Stomach smooth muscle (tissue), 2 donors: ENCODE measurements around the gene SH3D19.
A peak's percentile ranks its signal among the peaks of the same experiment; 100 is the strongest.

ENCODE experiments used
- H3K27ac ChIP-seq: one replicate; pipeline ENCODE4 v1.7.0; 2013; ENCODE audit warnings: mild to moderate bottlenecking, low read length, inconsistent platforms
- H3K27me3 ChIP-seq, 2 donors: one replicate each; pipeline ENCODE4 v1.7.0; 2013; ENCODE audit warnings: low read length in 2 of 2; ENCODE audit not compliant: insufficient read depth in 2 of 2, control insufficient read depth in 1 of 2
- H3K36me3 ChIP-seq, 2 donors: one replicate each; pipeline ENCODE4 v1.7.0; 2013; ENCODE audit warnings: low read length in 2 of 2; ENCODE audit not compliant: control insufficient read depth in 2 of 2, insufficient read depth in 2 of 2
- H3K4me1 ChIP-seq: one replicate; pipeline ENCODE4 v1.7.0; 2013; ENCODE audit warnings: low read length; ENCODE audit not compliant: control insufficient read depth, insufficient read depth
- H3K4me3 ChIP-seq, 2 donors: one replicate each; pipeline ENCODE4 v1.7.0; 2013; ENCODE audit warnings: low read length in 2 of 2
- H3K9ac ChIP-seq, 2 donors: one replicate each; pipeline ENCODE4 v1.7.0; 2013; ENCODE audit warnings: low read length in 2 of 2, mild to moderate bottlenecking in 1 of 2
- H3K9me3 ChIP-seq, 2 donors: one replicate each; pipeline ENCODE4 v1.7.0; 2013; ENCODE audit warnings: low read length in 2 of 2; ENCODE audit not compliant: control insufficient read depth in 2 of 2
- donor health status: healthy.
- donor health status: Pancreatic carcinoma.

Gene SH3D19

GRCh38 chr4:151215295-151215694, 110.1 kb downstream of the SH3D19 start:
- H3K9me3 ChIP-seq = no peaks in the 10 kb centered on the region
- no peak overlapping the region for H3K27ac ChIP-seq

GRCh38 chr4:151207868-151208267, 117.5 kb downstream of the SH3D19 start:
- H3K27me3 ChIP-seq = no peaks in the 10 kb centered on the region
- H3K9me3 ChIP-seq = no peaks in the 10 kb centered on the region
- H3K4me1 ChIP-seq = peaks cover 4% of the 10 kb centered on the region
- H3K36me3 ChIP-seq = peaks cover 0 to 2% of the 10 kb centered on the region in 2 donors
- no peak overlapping the region for H3K4me3 ChIP-seq
- H3K27ac ChIP-seq = no peak overlapping the region
- no peak overlapping the region for H3K9ac ChIP-seq

More at GRCh38 chr4:151215295-151215694, 110.1 kb downstream of the SH3D19 start:
- Histone ChIP-seq H3K4me1 (no peaks in the 10 kb centered on the region), H3K4me3 (no peak overlapping the region), H3K9ac (no peak overlapping the region), H3K36me3 (peaks cover 0 to 3% of the 10 kb centered on the region in 2 donors), H3K27me3 (no peaks in the 10 kb centered on the region)

- Histone ChIP-seq H3K4me1 (peaks cover 5% of the 10 kb centered on the region), H3K36me3 (no peaks in the 10 kb centered on the region), H3K27me3 (no peaks in the 10 kb centered on the region), H3K9ac (no peak overlapping the region), H3K27ac (no peak overlapping the region), H3K4me3 (no peak overlapping the region), H3K9me3 (no peaks in the 10 kb centered on the region)
These were observed 118.2 kb downstream of the SH3D19 start for GRCh38 chr4:151207186-151207585.

- H3K27ac ChIP-seq = no peak overlapping the region
- H3K36me3 ChIP-seq = no peaks in the 10 kb centered on the region
- no peak overlapping the region for H3K9ac ChIP-seq
- no peaks in the 10 kb centered on the region for H3K9me3 ChIP-seq
- H3K27me3 ChIP-seq = no peaks in the 10 kb centered on the region
- peaks cover 5% of the 10 kb centered on the region for H3K4me1 ChIP-seq
- H3K4me3 ChIP-seq = no peak overlapping the region
These were observed 119.0 kb downstream of the SH3D19 start for GRCh38 chr4:151206241-151207005.

- H3K4me1 ChIP-seq = peaks cover 5% of the 10 kb centered on the region
- no peaks in the 10 kb centered on the region for H3K27me3 ChIP-seq
- no peak overlapping the region for H3K9ac ChIP-seq
- no peak overlapping the region for H3K27ac ChIP-seq
- no peak overlapping the region for H3K4me3 ChIP-seq
- H3K9me3 ChIP-seq = no peaks in the 10 kb centered on the region
- H3K36me3 ChIP-seq = no peaks in the 10 kb centered on the region
These were observed 119.7 kb downstream of the SH3D19 start for GRCh38 chr4:151205722-151206121.

- H3K4me3 ChIP-seq = no peak overlapping the region
- no peak overlapping the region for H3K9ac ChIP-seq
- peaks cover 5% of the 10 kb centered on the region for H3K4me1 ChIP-seq
- no peaks in the 10 kb centered on the region for H3K9me3 ChIP-seq
- H3K36me3 ChIP-seq = no peaks in the 10 kb centered on the region
- no peak overlapping the region for H3K27ac ChIP-seq
- no peaks in the 10 kb centered on the region for H3K27me3 ChIP-seq
These were observed 120.4 kb downstream of the SH3D19 start for GRCh38 chr4:151204925-151205524.

DNA sequence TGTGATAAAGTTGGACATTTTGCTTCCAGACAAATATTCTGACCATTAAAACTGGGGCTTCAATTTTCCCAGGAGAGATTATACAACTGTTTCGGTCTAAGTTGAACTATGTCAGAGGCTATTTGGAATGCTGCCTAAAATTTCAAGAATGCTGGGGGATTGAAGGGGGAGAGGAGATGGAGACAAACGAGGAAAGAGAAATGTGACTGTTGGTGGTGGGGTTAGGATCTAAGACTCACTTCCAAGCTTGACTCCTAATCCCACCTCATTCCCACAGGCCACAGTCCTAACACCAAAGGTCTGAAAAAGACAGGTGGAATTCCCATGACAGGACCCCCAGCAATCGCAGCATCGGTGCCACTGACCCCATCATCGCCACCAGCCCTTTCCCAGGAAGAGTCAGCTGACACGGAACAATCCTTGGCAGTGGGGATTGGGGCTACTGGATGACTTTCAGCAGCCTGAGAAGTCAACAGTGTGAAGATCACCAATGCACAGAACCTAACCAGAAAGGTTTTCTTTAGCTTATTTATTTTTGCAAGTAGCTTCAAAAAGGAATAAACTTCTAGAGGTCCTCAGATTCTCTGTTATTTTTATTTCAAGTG, 122.5 kb downstream of the SH3D19 start:
- Histone ChIP-seq H3K27ac (no peak overlapping the region), H3K9ac (no peak overlapping the region), H3K4me1 (peaks cover 9% of the 10 kb centered on the region), H3K27me3 (no peaks in the 10 kb centered on the region), H3K9me3 (no peaks in the 10 kb centered on the region), H3K4me3 (peak overlapping the region in 1 of 2 donors; percentile 30), H3K36me3 (no peaks in the 10 kb centered on the region)

GRCh38 chr4:151202381-151202780, 123.0 kb downstream of the SH3D19 start:
- peaks cover 9% of the 10 kb centered on the region for H3K4me1 ChIP-seq
- no peak overlapping the region for H3K27ac ChIP-seq

DNA sequence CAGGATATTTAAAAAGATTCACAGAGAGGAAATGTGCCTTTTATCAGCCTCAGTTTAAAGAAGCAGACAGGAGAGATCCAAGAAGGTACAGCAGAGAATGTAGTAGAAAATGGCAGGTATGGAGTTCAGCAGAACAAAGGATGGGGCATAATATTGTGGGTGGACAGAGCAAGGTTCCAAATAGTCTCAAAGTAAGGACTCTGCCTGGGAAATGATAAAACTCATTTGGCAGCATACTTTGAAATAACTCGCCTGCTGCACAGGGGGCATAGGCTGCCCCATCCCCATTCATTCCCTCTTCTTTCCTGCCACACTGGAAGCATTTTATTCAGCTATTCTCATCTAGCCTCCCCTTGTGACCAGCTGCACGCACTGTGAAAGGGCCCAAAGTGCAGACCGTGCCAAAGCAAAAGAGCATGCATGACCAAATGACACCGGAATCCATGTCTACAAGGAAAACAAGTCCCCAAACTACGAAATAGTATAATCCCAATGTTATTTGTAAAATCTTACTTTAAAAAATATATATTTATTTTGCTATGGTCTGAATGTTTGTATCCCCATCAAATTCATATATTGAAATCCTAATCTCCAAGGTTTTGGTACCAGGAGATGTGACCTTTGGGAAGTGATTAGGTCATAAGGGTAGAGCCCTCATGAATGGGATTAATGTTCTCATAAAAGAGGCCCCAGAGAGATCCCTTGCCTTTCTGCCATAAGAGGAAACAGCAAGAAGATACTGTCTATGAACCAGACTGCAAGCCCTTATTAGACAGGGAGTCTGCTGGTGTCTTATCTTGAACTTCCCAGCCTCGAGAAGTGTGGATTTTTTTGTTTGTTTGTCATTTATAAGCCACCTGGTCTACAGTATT, 125.8 kb downstream of the SH3D19 start:
- no peaks in the 10 kb centered on the region for H3K36me3 ChIP-seq
- peaks cover 9% of the 10 kb centered on the region for H3K4me1 ChIP-seq
- H3K9ac ChIP-seq = peak overlapping the region in 1 of 2 donors; percentile 31
- no peak overlapping the region for H3K27ac ChIP-seq
- no peak overlapping the region for H3K4me3 ChIP-seq
- no peaks in the 10 kb centered on the region for H3K9me3 ChIP-seq
- H3K27me3 ChIP-seq = no peaks in the 10 kb centered on the region

More at GRCh38 chr4:151202381-151202780, 123.0 kb downstream of the SH3D19 start:
- Histone ChIP-seq H3K36me3 (no peaks in the 10 kb centered on the region), H3K9ac (no peak overlapping the region), H3K27me3 (no peaks in the 10 kb centered on the region), H3K4me3 (no peak overlapping the region), H3K9me3 (no peaks in the 10 kb centered on the region)

DNA sequence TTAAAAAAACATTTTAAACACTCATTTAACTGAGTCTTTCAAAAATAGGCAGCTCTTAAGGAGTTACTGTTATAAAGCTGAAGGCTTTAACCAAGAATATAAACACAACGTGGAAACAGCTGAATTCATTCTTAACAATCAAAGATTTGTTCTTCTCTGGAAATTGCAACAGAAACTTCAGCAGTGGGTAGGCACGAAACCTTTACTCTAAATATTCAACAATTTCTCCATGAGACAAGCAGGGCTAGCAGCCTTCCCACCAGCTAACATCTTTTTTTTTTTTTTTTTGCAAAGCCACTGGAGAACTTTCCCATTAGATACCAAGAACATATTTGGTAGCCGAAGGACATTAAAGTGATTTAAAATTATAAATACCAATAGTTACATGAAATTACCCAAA, 126.7 kb downstream of the SH3D19 start:
- no peaks in the 10 kb centered on the region for H3K36me3 ChIP-seq
- H3K9ac ChIP-seq = no peak overlapping the region
- no peaks in the 10 kb centered on the region for H3K9me3 ChIP-seq
- H3K27me3 ChIP-seq = no peaks in the 10 kb centered on the region
- H3K4me1 ChIP-seq = peaks cover 9% of the 10 kb centered on the region
- H3K4me3 ChIP-seq = no peak overlapping the region
- H3K27ac ChIP-seq = no peak overlapping the region
